Superior temporal gyrus (tissue), 1 donor: ENCODE results near the gene CD200R1L.
"Not testable (repeated sequence)": the region's sequence is repeated elsewhere in the genome, so short reads cannot be mapped to it uniquely, and the experiment has no call there.

Source experiments
- DNase-seq: peaks from one replicate; pipeline ENCODE4 v3.0.0-alpha.2; 2016; ENCODE audit errors: extremely low spot score

The CD200R1L gene, protein sequence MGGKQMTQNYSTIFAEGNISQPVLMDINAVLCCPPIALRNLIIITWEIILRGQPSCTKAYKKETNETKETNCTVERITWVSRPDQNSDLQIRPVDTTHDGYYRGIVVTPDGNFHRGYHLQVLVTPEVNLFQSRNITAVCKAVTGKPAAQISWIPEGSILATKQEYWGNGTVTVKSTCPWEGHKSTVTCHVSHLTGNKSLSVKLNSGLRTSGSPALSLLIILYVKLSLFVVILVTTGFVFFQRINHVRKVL

GRCh38 chr3:112846764-112847163, at the start of gene CD200R1L:
CD200R1L (minus strand) TSS chr3:112846864; CDS start chr3:112829367, 17,497 bp downstream.
- DNase-seq, result no peak

DNA sequence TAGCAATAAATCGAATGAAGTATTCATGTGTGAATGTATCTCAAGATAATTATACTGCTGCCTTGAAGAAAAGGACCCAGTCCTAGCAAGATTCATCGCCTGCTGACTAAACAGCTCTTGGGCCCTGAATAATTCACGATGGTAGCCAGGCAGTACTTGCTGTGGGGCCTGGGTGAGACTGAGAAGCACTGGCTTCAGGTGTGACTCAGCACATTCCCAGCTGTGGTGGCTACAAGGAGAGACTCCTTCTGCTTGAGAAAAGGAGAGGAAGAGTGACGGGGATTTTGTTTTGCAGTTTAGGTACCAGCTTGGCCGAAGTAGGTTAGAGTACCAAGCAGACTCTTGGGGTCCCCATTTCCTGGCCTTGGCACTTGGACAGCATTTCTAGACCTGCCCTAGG, 47.6 kb upstream of the CD200R1L start:
- DNase-seq, result no peak

DNA sequence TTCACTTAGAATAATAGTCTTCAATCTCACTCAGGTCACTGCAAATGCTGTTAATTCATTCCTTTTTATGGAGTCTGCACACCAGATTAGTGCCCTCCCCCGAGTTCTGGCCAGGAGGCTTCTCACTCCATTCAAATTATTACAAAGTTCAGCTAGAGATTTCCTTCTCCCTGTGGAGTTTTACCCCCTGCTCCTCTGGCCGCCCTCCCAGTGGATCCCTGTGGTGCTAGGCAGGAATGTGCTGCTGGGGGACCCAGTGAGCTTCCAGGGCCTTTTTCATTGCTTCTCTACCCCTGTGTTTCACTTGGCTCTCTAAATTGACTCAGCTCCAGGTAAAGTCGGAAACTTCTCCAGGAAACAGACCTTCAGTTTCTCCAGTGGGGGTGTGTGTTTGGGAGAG, 42.7 kb upstream of the CD200R1L start:
- DNase-seq, result no peak

GRCh38 chr3:112888381-112889085, 41.9 kb upstream of the CD200R1L start:
- DNase-seq, result no peak

GRCh38 chr3:112884678-112885290, 38.1 kb upstream of the CD200R1L start:
- no peak for DNase-seq

DNA sequence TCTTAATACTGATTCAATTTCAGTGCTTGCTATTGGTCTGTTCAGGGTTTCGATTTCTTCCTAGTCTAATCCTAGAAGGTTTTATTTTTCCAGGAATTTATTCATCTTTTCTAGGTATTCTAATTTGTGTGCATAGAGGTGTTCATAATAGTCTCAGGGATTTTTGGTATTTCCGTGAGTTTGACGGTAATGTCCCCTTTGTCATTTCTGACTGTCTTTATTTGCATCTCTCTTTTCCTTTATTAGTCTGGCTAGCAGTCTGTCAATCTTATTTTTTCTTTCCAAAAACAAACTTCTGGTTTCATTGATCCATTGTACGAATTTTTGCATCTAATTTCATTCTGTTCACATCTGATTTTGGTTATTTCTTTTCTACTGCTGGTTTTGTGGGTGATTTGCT, 35.2 kb upstream of the CD200R1L start:
- DNase-seq, result no peak

- no peak for DNase-seq
Observed at GRCh38 chr3:112875561-112875960, 28.9 kb upstream of the CD200R1L start.

GRCh38 chr3:112874725-112875124, 28.1 kb upstream of the CD200R1L start:
- DNase-seq, result no peak

- DNase-seq, result no peak
Observed at GRCh38 chr3:112873632-112874031, 27.0 kb upstream of the CD200R1L start.

DNA sequence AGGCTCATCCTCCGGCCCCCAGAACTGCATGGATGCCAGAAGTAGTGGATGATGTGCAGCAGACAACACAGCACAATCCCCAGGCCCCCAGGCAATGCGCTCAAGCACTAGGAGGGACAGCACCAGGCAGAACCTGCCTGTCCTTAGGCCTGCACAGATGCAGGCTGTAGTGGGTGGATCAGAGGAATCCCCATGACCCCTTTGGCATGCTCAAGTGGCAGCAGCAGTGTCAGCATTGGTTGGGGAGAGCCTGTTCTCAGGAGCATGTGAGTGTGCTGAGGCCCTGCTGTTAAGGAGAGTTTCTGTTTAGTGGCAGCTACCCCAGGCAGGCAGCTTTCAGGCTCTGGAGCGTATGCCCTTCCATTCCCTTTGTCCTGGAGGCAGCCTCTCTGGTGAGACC, 25.1 kb upstream of the CD200R1L start:
- DNase-seq, result no peak

DNA sequence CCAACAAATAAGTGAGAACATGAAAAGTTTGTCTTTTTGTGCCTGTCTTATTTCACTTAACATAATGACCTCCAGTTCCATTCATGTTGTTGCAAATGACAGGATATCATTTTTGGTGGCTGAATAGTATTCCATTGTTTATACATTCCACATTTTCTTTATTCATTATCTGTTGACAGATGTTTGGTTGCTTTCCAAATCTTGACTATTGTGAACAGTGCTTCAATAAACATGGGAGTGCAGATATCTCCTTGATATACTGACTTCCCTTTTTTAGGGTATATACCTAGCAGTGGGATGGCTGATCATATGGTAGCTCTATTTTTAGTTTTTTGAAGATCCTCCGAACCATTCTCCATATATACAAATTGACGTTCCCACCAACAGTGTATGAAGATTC, 19.1 kb upstream of the CD200R1L start:
- DNase-seq, result no peak

DNA sequence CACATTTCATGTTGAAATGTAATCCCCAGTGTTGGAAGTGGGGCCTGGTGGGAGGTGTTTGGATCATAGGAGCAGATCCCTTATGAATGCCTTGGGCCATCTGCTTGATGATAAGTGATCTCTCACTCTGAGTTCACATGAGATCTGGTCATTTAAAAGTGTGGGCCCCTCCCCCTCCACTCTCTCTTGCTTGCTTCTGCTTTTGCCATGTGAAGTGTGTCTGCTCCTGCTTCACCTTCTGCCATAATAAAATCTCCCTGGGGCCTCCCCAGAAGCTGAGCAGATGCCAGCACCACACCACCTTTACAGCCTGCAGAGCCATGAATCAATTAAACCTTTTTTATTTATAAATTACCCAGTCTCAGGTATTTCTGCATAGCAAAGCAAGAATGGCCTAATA, 14.2 kb upstream of the CD200R1L start:
- DNase-seq, result no peak

- no peak for DNase-seq
Observed at GRCh38 chr3:112858410-112859069, 11.9 kb upstream of the CD200R1L start.

DNA sequence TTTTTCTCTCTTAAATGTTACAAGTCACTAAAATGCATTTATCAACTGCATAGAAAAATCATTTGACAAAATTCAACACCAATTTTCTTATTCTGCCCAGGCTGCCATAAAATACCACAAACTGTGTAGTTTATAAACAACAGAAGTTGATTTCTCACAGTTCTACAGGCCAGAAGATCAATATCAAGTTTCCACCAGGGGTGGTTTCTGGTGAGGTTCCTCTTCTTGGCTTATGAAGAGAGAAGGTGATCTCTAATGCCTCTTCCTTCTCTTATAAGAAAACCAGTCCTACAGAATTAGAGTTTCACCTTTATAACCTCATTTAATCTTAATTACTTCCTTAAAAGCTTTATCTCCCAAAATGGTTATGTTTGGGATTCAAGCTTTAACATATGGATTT, 10.9 kb upstream of the CD200R1L start:
- DNase-seq, result no peak

- DNase-seq, result no peak
Observed at GRCh38 chr3:112856537-112856936, 9.9 kb upstream of the CD200R1L start.

GRCh38 chr3:112855883-112856282, 9.2 kb upstream of the CD200R1L start:
- DNase-seq, result no peak

DNA sequence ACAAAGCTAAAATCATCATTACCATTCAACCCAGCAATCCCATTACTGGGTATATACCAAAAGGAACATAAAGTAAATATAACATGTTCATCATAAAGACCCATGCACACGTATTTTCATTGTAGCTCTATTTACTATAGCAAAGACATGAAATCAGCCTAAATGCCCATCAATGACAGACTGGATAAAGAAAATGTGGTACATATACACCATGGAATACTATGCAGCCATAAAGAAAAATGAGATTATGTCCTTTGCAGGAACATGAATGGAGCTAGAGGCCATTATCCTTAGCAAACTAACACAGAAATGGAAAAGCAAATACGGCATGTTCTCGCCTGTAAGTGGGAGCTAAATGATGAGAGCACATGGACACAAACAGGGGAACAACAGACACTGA, 8.4 kb upstream of the CD200R1L start:
- not testable (repeated sequence) for DNase-seq

DNA sequence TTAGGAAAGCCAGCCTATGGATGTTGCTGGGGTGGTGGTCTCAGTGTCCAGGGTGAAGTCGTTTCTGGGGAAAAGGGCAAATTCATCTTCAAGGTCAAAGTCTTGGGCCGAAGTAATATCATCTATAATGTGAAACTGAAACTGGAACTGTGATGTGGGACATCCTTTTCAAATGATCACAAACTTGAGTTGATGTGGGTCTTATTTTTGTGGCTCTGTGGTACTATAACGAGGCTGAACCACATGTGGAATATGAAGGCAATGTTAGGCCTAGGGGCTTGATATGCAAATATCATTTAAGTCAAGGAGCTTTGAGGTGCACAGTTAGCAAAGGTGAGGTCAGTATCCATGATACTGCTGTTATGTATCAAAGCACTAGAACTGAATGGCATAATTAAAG, 1.5 kb upstream of the CD200R1L start:
- DNase-seq, result no peak

DNA sequence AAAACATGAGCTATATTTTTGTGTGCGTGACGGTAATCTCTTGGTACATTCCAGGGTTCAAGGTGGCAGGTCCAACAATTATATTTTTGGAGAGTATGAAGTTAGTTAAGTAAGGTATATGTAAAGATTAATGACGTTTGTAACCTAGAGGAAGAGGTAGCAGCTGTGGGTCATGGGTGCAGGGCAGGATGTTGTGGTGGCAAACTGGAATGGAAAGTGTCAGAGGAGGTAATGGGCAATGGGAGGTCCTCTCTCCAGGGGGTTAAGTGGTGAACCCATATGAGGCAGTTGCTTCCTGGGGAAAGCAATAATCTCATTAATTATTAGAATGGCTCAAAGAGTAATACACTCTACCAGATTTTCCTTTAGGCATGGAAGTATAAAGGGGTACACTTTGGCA, 1.0 kb upstream of the CD200R1L start:
- no peak for DNase-seq

- no peak for DNase-seq
Observed at GRCh38 chr3:112845772-112846171, 892 bp downstream of the CD200R1L start.

- no peak for DNase-seq
Observed at GRCh38 chr3:112829046-112829445, 17.6 kb downstream of the CD200R1L start.
